ENCODE data around the gene TNNC2. TPM values are rescaled to one million over a fixed set of nuclear protein-coding genes. Genes with fewer than 3 reads are reported as not detected.

TNNC2 gene
- total and polyA plus RNA-seq, 2 of the 13 experiments (the other 11 are each of a cell fraction or from before 2014, with no cell fraction given), result 1.8 to 4.7 TPM

DNA sequence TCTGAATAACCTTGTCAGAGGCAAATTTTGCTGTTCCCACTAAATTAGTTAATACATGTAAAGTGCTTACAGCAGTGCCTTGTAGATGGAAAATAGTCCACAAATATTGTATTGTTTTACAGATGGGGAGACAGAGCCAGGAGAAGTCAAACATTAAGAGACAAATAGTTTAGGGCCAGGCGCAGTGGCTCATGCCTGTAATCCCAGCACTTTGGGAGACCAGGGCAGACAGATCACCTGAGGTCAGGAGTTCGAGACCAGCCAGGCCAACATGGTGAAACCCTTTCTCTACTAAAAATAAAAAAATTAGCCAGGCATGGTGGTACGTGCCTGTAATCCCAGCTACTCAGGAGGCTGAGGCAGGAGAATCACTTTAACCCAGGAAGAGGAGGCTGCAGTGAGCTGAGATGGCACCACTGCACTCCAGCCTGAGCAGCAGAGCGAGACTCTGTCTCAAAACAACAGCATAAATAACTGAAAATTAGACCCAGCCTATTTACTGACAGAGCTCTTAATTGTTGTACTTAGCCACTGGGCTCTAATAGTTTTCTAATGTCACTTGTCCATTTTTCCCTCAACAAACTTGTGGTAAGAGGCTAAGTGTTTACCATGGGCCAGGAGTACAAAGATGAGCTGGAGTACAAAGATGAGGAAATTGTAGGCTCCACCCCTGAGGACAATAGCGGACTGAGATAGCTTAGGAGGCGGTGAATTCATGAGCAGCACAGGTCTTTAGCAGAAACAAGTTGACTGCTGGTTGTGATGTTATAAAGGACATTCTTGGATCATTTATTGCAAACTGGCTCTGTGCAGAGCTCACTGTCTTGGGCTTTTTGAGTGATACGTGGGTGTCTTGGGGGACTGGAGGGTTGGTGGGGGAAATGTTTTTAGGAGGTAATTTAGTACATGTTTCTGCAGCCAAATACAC lies 36.7 kb upstream of the TNNC2 start (continued):
- TF ChIP-seq CHD4 (IDR thresholded peaks at IDR 0.05; ENCODE audit: borderline replicate concordance, low read length) (peak; percentile 35; the same call in 1 of the 2 replicates), ZNF138 (CRISPR knock-in tag; IDR thresholded peaks at IDR 0.05; ENCODE audit: low read depth) (no peak), HDAC6 (IDR thresholded peaks at IDR 0.05; ENCODE audit: low read depth, low read length) (no peak), TCF12 (IDR thresholded peaks at IDR 0.05) (no peak), TCF12 (CRISPR knock-in tag; IDR thresholded peaks at IDR 0.05) (peak; percentile 57; the same call in 1 of the 2 replicates), NKX3-1 (CRISPR knock-in tag; IDR thresholded peaks at IDR 0.05) (no peak), MIER3 (CRISPR knock-in tag; IDR thresholded peaks at IDR 0.05; ENCODE audit: borderline replicate concordance) (peak; percentile 76; the same call in 1 of the 2 replicates), ZSCAN29 (CRISPR knock-in tag; conservative IDR thresholded peaks at IDR 0.05) (no peak), NONO (IDR thresholded peaks at IDR 0.05) (no peak), NONO (CRISPR knock-in tag; conservative IDR thresholded peaks at IDR 0.05) (no peak; the same call in 1 of the 2 replicates), ZNF644 (CRISPR knock-in tag; IDR thresholded peaks at IDR 0.05; ENCODE audit: low read depth) (peak; percentile 86), IKZF1 (IDR thresholded peaks at IDR 0.05) (no peak), SUZ12 (IDR thresholded peaks at IDR 0.05; ENCODE audit: low read depth, low read length) (no peak), NCOA1 (CRISPR knock-in tag; IDR thresholded peaks at IDR 0.05) (no peak), PHF21A (CRISPR knock-in tag; IDR thresholded peaks at IDR 0.05) (peak; percentile 62; the same call in 1 of the 2 replicates), PAF1 (CRISPR knock-in tag; IDR thresholded peaks at IDR 0.05) (no peak), TARDBP (CRISPR knock-in tag; IDR thresholded peaks at IDR 0.05) (peak; percentile 73; the same call in 1 of the 2 replicates)
- TF ChIP-seq, protein P1, sequence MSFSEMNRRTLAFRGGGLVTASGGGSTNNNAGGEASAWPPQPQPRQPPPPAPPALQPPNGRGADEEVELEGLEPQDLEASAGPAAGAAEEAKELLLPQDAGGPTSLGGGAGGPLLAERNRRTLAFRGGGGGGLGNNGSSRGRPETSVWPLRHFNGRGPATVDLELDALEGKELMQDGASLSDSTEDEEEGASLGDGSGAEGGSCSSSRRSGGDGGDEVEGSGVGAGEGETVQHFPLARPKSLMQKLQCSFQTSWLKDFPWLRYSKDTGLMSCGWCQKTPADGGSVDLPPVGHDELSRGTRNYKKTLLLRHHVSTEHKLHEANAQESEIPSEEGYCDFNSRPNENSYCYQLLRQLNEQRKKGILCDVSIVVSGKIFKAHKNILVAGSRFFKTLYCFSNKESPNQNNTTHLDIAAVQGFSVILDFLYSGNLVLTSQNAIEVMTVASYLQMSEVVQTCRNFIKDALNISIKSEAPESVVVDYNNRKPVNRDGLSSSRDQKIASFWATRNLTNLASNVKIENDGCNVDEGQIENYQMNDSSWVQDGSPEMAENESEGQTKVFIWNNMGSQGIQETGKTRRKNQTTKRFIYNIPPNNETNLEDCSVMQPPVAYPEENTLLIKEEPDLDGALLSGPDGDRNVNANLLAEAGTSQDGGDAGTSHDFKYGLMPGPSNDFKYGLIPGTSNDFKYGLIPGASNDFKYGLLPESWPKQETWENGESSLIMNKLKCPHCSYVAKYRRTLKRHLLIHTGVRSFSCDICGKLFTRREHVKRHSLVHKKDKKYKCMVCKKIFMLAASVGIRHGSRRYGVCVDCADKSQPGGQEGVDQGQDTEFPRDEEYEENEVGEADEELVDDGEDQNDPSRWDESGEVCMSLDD (CRISPR knock-in tag; IDR thresholded peaks at IDR 0.05; ENCODE audit: borderline replicate concordance), result no peak
- TF ChIP-seq, protein P2, sequence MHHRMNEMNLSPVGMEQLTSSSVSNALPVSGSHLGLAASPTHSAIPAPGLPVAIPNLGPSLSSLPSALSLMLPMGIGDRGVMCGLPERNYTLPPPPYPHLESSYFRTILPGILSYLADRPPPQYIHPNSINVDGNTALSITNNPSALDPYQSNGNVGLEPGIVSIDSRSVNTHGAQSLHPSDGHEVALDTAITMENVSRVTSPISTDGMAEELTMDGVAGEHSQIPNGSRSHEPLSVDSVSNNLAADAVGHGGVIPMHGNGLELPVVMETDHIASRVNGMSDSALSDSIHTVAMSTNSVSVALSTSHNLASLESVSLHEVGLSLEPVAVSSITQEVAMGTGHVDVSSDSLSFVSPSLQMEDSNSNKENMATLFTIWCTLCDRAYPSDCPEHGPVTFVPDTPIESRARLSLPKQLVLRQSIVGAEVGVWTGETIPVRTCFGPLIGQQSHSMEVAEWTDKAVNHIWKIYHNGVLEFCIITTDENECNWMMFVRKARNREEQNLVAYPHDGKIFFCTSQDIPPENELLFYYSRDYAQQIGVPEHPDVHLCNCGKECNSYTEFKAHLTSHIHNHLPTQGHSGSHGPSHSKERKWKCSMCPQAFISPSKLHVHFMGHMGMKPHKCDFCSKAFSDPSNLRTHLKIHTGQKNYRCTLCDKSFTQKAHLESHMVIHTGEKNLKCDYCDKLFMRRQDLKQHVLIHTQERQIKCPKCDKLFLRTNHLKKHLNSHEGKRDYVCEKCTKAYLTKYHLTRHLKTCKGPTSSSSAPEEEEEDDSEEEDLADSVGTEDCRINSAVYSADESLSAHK (CRISPR knock-in tag; IDR thresholded peaks at IDR 0.05; ENCODE audit: borderline replicate concordance), result no peak
- TF ChIP-seq, protein P3, sequence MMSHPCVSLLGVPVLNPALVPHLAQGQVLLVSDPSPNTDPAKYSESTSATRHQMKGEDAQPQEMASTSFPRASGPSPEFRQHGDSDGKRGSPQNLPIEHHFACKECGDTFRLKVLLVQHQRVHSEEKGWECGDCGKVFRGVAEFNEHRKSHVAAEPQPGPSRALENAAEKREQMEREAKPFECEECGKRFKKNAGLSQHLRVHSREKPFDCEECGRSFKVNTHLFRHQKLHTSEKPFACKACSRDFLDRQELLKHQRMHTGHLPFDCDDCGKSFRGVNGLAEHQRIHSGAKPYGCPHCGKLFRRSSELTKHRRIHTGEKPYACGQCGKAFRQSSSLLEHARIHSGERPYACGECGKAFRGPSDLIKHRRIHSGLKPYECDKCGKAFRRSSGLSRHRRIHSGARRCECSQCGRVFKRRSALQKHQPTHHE (CRISPR knock-in tag; IDR thresholded peaks at IDR 0.05; ENCODE audit: borderline replicate concordance), result no peak
- TF ChIP-seq, protein P4, sequence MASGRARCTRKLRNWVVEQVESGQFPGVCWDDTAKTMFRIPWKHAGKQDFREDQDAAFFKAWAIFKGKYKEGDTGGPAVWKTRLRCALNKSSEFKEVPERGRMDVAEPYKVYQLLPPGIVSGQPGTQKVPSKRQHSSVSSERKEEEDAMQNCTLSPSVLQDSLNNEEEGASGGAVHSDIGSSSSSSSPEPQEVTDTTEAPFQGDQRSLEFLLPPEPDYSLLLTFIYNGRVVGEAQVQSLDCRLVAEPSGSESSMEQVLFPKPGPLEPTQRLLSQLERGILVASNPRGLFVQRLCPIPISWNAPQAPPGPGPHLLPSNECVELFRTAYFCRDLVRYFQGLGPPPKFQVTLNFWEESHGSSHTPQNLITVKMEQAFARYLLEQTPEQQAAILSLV (CRISPR knock-in tag; IDR thresholded peaks at IDR 0.05; ENCODE audit: borderline replicate concordance), result 0 out of 2 replicates have a peak, but pooled peaks have one; percentile 69
- TF ChIP-seq, protein P5, sequence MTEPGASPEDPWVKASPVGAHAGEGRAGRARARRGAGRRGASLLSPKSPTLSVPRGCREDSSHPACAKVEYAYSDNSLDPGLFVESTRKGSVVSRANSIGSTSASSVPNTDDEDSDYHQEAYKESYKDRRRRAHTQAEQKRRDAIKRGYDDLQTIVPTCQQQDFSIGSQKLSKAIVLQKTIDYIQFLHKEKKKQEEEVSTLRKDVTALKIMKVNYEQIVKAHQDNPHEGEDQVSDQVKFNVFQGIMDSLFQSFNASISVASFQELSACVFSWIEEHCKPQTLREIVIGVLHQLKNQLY (CRISPR knock-in tag; IDR thresholded peaks at IDR 0.05), result 0 out of 2 replicates have a peak, but pooled peaks have one; percentile 13
